Measurements from ENCODE around the gene BICD1.

BICD1 gene

GRCh38 chr12:32353540-32353939 is 246.9 kb downstream of the BICD1 start:
- DNase-seq (ENCODE audit: low spot score) = no peak

GRCh38 chr12:32357601-32358249 is 251.1 kb downstream of the BICD1 start:
- DNase-seq (ENCODE audit: low spot score) = no peak

DNA sequence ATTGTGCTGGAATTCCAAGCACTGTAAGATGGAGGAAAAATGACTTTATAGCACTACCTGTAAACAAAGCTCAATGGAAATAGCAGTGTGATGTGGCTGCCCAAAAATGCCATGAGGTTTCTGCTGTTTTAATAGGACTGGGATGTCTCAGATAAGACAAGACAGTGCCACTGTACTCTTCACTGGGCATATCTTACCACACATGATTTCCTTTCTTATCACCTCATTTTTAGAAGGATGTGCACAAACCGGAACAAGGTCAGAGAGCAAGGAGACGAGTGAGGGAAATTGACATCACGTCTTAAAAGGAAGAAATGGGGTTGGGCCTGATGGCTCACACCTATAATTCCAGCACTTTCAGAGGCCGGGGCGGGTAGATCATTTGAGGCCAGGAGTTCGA is 254.3 kb downstream of the BICD1 start:
- DNase-seq (ENCODE audit: low spot score) = no peak

DNA sequence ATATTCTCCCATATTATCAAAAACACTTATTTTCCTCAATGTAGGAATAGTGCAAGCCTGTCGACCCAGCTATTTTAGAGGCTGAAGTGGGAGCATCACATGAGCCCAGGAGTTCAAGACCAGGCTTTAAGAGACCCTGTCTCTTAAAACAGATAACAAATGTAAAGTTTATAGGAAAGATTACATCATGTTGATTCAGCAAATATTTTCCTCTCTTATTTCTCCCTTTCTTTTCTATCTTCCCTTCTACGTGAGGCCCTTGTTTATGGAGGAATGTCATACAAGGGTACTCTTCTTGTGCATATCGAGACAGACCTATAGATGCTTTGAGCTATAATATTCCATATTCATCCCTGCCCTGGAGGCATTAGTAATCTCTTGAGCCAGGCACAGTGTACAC is 256.2 kb downstream of the BICD1 start:
- no peak for DNase-seq (ENCODE audit: low spot score)

DNA sequence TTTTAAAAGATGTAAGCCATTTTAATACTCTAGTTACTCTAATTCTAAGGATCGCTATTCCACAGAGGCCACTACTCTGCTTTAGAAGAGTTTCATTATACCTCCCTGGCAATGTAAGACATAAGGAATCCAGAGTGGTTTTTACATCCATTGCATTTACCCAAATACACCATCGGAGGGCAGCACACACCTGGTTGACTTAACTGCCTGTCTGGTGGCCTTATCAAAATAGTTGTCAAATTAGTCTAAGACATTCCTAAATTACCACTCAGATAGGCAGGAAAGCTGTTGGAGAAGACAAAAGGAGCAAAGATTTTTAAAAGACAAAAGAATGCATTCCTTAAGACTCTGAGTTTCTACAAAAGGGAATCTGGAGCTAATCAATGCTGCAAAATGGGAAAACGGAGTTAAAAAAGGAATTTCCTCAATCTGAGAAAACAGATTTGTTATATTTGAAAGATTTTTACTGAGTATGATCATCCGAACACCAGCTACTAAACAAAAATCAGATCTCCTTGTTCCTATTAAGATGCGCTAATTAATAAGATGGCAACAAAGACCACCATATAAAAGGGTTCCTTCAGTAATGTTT is 258.9 kb downstream of the BICD1 start:
- DNase-seq (ENCODE audit: low spot score) = peak; percentile 48

- DNase-seq (ENCODE audit: low spot score) = no peak
Observed at GRCh38 chr12:32366714-32367113, 260.1 kb downstream of the BICD1 start.

DNA sequence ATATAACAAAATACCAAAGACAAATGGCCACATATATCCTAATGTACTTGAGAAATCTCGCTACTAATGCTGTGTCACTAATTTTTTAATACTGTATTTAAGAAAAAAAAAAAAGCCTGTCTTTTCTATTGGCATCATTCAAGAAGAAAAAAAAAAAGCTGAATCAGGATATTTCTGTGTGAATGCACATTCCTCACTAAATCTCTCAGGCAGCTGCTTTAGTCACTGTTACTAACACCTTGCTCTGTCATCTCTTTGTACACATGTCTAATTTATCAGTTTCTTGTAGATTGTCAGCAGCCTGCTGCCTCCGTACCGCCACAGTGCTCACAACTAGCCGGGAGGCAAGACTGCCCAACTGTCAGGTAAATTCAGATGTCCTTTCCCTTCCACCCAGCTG is 260.7 kb downstream of the BICD1 start:
- no peak for DNase-seq (ENCODE audit: low spot score)

DNA sequence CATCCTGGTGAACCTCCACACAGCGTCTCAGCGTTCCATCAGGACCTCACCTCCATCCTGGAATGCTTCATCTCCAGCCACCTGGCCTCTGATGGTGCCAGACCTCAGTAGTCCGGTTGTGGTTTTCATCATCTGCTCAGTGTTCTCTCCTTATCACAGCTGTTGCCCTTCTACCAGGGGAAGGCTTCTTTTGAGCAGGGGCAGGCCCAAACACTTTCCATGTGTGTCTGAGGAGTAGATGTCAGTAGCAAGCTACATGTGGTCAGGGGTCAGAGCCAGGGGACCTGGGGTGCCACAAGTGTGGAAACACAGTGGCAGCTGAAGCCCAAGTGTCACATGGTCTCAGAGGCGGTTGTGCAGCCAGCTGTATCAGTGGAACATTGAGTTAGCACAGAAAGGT is 262.6 kb downstream of the BICD1 start:
- no peak for DNase-seq (ENCODE audit: low spot score)

DNA sequence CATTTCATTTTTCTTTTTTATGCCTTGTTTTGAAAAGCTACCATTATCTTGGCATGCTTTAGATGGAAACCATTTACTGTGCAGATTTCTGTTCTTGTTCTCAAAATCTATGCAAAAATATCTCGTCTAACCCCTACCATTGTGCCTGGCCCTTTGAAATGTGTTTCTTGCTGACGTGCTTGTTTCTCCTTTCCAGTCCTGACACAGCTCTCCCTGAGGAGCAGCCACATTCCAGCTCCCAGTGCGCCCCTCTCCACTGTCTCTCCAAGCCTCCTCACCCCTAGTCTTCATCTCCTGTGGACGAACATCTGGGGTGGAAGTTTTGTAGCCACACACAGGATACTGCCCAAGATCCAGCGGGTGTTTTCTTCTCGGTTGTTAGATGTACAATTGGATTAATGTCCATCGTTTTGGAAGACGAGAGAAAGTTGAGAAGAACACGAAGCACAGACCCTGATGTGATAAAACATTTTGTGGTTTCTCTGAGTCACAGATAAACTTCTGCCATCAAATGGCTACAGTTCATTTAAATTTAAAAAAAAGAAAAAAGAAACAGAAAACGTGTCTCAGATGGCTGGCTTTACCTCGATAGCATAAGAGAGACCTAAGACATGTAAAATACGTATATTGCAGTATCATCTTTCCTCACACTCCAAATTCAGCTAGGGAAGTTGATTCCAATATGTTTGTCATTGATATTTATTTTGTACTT is 270.9 kb downstream of the BICD1 start:
- DNase-seq (ENCODE audit: low spot score) = no peak

DNA sequence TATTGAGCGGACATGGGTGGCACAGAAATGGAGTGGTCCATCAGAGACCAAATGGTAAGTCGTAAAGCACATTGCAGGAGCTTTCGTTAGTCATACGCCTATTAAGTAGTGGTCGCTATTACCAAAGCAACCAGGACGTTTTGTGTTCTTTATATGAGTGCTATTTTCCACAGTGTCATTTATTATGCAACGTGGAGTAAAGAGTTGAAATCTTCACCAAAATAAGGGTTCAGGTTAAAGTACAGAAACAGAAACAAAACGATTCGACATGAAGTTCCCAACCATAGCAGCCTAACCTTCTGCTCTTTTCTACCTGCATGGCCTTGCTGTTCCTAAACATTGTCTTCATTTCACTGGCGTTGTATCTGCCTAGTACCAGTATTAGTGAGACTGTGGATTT is 272.6 kb downstream of the BICD1 start:
- DNase-seq (ENCODE audit: low spot score) = no peak

DNA sequence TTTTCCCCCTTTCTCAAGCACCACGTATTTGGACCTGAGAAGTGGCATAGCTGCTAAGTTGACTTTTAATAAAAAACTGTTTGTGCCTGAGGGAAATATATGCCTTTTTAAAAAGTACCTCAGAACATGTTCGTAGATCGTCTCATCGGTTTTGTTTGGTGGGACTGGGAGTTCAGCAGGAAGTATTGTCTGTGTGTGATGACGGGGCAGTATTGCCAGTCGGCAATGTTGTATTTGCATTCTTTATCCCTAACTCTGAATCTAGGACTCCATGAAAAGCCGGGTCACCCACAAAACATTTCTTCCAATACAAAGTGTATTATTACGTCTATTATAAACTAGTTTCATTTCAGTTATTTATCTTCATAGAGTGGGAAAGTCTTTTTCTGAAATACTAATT is 273.0 kb downstream of the BICD1 start:
- no peak for DNase-seq (ENCODE audit: low spot score)

DNA sequence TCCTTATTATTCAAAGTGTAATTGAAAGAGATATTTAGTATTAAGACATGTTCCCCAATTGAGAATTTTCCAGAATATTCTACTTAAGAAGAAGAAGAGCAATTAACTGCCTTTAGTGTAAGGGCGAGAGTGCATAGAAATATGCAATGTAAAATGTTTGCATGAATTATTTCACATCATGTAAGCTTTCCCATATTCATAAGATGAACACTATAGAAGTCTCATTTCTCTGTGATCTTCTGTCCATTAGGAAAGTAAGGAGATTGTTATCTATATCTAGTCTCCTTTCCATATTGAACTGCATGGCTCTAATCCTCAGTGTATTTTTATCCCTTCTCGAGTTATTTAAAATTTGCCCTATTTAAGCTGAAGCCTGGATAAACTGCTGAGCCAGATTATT is 275.6 kb downstream of the BICD1 start:
- DNase-seq (ENCODE audit: low spot score) = no peak

DNA sequence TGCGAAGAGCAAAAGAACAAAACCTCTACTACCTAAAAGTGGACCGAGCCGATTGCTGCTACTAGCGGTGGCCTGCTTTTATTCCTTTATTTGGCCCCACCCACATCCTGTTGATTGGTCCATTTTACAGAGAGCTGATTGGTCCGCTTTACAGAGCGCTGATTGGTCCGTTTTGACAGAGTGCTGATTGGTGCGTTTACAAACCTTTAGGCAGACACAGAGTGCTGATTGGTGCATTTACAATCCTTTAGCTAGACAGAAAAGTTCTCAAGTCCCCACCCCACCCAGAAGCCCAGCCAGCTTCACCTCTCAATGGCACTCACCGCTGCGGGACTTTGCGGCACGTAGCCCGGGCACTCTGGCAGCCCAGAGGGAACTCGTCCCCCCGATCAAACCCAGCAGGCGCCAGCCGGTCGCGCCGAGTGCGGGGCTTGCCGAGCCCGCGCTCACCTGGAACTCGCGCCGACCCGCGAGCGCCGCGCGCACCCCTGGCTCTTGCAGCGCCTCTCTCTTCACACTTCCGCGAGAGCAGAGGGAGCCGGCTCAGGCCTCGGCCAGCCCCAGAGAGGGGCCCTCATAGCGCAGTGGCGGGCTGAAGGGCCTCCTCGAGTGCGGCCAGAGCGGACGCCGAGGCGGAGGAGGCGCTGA is 284.0 kb downstream of the BICD1 start:
- no peak for DNase-seq (ENCODE audit: low spot score)

DNA sequence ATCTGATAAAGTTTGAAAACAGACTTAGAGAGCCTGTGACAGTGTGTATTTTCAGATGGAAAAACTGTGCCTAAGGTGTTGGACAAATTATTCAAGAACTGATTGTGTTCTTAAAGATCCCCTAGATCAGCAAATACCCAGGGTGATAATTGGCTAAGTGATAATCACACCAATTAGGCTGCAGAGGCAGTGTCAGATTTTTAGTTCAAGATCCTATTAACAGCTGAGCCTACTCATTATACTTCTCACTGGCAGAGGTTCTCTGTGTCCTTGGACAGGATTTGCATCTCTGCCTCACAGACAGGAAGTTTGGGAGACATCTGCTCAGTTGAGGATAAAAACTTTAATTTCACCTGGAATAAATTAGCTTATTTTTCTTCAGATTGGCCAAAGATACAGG is 288.4 kb downstream of the BICD1 start:
- no peak for DNase-seq (ENCODE audit: low spot score)

- DNase-seq (ENCODE audit: low spot score) = no peak
Observed at GRCh38 chr12:32397696-32398095, 291.0 kb downstream of the BICD1 start.

DNA sequence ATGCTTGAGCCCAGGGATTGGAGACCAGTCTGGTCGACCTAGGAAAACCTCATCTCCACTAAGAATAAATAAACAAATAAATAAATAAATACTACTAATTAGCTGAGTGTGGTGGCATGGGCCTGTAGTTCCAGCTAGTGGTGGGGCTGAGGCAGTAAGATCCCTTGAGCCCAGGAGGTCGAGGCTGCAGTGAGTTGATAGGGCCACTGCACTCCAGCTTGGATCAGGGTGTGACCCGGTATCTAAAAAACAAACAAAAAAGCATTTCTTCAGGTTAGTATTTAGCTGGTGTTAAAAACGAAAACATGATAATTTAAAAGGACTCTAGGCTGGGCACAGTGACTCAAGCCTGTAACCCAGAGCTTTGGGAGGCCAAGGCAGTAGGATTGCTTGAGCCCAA is 291.5 kb downstream of the BICD1 start:
- DNase-seq (ENCODE audit: low spot score) = no peak

DNA sequence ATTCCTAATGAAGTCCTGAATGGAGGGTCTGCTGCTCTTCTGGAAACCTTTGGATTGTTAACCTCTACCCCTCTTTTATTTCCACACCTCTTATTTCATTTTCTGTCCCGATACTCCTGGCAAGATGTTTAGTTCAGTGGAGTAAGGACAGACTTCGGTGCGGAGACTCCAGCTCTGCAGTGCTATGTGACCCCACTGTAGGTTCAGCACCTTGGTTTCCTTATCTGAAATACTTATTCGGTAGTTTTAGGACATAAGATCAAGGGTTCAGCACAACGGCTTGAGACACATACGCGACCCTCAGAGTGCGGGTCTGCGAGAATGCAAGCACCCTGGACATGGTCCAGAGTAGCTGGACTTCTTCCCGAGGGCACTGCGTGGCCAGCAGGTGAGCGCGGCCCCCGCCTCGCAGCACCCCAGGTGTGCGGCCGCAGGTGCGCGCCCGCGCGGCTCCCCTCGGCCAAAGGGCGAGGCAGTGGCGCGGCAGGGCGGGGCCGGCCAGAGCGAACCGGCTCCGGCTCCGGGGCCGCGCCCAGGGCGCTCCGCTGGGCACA is 292.2 kb downstream of the BICD1 start:
- no peak for DNase-seq (ENCODE audit: low spot score)

GRCh38 chr12:32399370-32400113 is 292.9 kb downstream of the BICD1 start, which contains the start of gene FGD4:
Gene FGD4, plus strand, starts transcription at chr12:32399558.
- DNase-seq (ENCODE audit: low spot score) = peak; percentile 93

DNA sequence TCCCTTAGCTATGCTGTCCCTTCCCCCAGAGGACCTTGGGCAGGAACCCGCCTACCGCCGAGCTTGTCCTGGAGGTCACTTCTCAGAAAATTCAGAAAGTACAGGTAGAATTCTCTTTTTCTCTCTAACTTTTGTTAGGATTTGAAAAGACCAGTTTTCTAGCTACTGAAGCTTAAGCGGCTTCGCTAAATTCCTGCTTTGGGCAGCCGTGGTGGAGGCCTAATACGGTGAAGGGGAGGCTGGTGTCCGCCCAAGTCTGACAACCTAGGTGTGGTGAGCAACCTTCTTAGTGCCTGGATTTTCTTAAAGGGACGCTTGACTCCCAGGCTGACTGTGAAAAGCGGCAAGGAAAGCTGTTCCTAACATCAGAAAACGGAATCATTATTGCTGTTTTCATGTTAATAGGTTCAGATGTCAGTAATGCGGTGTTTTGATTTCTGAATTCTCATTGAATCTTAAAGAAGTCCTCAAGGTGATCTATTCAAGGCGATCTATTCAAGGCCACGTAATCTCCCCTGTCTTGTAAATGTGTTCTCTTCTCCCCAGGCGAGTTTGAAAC is 293.5 kb downstream of the BICD1 start:
- DNase-seq (ENCODE audit: low spot score) = peak; percentile 21

DNA sequence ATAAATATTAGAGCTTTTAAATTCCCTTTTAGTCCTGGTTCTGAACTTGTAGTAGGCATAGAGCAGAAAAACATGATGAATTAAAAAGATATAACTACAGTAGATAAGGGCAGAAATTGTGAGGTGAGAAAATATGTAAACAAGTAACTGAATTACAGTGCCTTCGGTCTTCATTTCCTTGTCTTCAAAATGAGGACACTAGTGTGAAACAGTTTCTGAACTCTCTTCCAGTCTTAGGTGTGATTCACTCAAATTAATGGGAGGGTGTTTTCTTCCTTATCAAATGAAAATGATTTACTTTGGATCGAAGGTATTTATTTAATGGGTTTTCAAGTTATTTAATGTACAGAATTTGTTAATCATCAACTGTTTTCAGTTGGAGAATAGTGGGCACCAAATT is 294.2 kb downstream of the BICD1 start:
- DNase-seq (ENCODE audit: low spot score) = no peak

- no peak for DNase-seq (ENCODE audit: low spot score)
Observed at GRCh38 chr12:32402170-32402569, 295.5 kb downstream of the BICD1 start.

GRCh38 chr12:32402946-32403345 is 296.3 kb downstream of the BICD1 start:
- no peak for DNase-seq (ENCODE audit: low spot score)

Data from hepatic stellate cell (primary cell).